HG02852 (cell line): ENCODE results near the gene REPS2.

Experiments
- ATAC-seq: cut with Tn5 transposase; IDR thresholded peaks from one replicate; pipeline ENCODE4 v1.9.1; 2021; ENCODE audit warnings: mild to moderate bottlenecking, moderate library complexity; ENCODE audit not compliant: unreplicated experiment

The REPS2 gene

GRCh38 chrX:17075004-17075403 lies 128.5 kb downstream of the REPS2 start:
- no peak for ATAC-seq

- no peak for ATAC-seq
Observed at GRCh38 chrX:17077361-17077760, 130.9 kb downstream of the REPS2 start.

GRCh38 chrX:17078031-17078720 lies 131.7 kb downstream of the REPS2 start:
- no peak for ATAC-seq

GRCh38 chrX:17081511-17081910 lies 135.1 kb downstream of the REPS2 start:
- no peak for ATAC-seq

- no peak for ATAC-seq
Observed at GRCh38 chrX:17081968-17082367, 135.5 kb downstream of the REPS2 start.

GRCh38 chrX:17082831-17083230 lies 136.4 kb downstream of the REPS2 start:
- ATAC-seq, result no peak

- ATAC-seq, result no peak
Observed at GRCh38 chrX:17086317-17086716, 139.9 kb downstream of the REPS2 start.

- ATAC-seq, result no peak
Observed at GRCh38 chrX:17095161-17095560, 148.7 kb downstream of the REPS2 start.

GRCh38 chrX:17098516-17099247 lies 152.2 kb downstream of the REPS2 start:
- no peak for ATAC-seq

GRCh38 chrX:17104433-17104832 lies 158.0 kb downstream of the REPS2 start:
- ATAC-seq, result no peak

- no peak for ATAC-seq
Observed at GRCh38 chrX:17120816-17121215, 174.4 kb downstream of the REPS2 start.

GRCh38 chrX:17154001-17154400 lies 207.5 kb downstream of the REPS2 start:
- ATAC-seq, result no peak

GRCh38 chrX:17160975-17161374 lies 214.5 kb downstream of the REPS2 start:
- ATAC-seq, result no peak

GRCh38 chrX:17161991-17162390 lies 215.5 kb downstream of the REPS2 start:
- ATAC-seq, result no peak

GRCh38 chrX:17164079-17164478 lies 217.6 kb downstream of the REPS2 start:
- no peak for ATAC-seq

GRCh38 chrX:17164941-17165340 lies 218.5 kb downstream of the REPS2 start:
- no peak for ATAC-seq

- ATAC-seq, result no peak
Observed at GRCh38 chrX:17167915-17168314, 221.5 kb downstream of the REPS2 start.

- no peak for ATAC-seq
Observed at GRCh38 chrX:17170973-17171372, 224.5 kb downstream of the REPS2 start.

GRCh38 chrX:17174671-17175070 lies 228.2 kb downstream of the REPS2 start:
- no peak for ATAC-seq

GRCh38 chrX:17182317-17182716 lies 235.9 kb downstream of the REPS2 start:
- no peak for ATAC-seq

GRCh38 chrX:17183566-17183965 lies 237.1 kb downstream of the REPS2 start:
- ATAC-seq, result no peak

GRCh38 chrX:17185431-17185830 lies 239.0 kb downstream of the REPS2 start:
- no peak for ATAC-seq
